DMS 273 treated with DMSO at 0.1 percent for 48 hours (cell line): ENCODE results near the gene AMHR2.

Experiments used
- DNase-seq: peaks from one replicate; lab custom pipeline; 2025; lab: John Stamatoyannopoulos, UW

AMHR2 gene

GRCh38 chr12:53453953-53454640 is 30.4 kb downstream of the AMHR2 start:
- DNase-seq, result no peak

- no peak for DNase-seq
These were observed 31.1 kb downstream of the AMHR2 start for GRCh38 chr12:53454707-53455106.

DNA sequence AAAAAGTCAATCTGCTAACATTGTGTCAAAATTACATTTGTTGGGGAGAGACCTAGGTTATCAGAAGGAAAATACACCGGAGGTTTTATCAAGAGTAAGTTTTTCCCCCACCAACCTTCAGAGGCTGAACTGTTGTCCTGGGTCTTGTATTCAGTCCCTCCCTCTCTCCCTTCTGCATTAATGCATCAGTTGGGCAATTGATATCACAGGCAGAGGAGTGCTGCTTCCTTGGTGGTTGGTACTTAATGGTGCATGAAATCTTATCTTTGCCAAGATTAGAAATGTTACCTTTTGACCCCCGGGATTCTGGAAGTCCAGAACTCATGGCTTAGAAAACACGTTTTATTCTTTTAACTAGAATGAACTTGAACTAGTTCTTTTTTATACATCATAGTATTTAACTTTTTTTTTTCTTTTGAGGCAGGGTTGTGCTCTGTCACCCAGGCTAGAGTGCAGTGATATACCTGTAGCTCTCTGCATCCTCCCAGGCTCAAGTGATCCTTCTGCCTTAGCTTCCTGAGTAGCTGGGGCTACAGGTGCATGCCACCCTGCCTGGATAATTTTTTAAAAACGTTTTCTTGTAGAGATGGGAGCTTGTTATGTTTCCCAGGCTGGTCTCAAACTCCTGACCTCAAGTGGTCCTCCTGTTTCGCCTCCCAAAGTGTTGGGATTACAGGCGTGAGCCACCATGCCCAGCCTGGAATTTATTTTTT is 33.2 kb downstream of the AMHR2 start:
- DNase-seq, result no peak

DNA sequence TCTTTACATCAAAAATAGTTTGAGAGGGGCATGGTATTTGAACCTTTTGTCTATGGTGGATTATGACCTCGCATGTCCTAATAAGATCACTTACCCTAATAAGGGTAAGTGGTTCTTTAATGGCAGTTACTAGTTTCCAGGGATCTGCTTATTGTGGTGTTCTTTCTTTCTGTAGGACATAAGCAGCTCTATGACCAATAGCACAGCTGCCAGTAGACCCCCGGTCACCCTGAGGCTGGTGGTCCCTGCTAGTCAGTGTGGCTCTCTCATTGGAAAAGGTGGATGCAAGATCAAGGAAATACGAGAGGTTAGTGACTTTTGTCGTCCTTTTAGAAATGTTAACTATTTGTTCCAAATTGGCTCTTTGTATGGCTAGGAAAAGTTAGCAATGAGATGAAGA is 35.4 kb downstream of the AMHR2 start:
- DNase-seq, result no peak

- no peak for DNase-seq
These were observed 37.4 kb downstream of the AMHR2 start for GRCh38 chr12:53461059-53461458.

- DNase-seq, result no peak
These were observed 37.9 kb downstream of the AMHR2 start for GRCh38 chr12:53461591-53461990.

DNA sequence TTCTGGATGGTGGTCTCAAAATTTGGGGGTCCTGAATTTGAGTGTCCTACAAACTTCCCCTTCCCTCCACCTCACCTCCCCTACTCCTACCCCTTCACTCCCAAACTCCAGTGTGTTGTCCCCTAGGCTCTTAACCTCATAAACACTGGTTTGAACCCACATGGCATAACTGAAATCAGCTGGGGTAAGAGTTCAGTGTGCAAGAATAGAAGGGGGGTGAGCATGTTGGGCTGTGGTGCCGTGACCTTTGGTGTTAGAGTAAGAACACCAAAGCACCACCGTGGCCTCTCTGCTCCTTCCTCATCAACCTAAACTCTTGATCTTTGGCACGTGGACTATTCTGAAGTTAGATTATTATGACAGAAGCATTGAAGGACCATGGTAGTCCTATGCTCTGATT is 39.3 kb downstream of the AMHR2 start:
- no peak for DNase-seq

GRCh38 chr12:53463802-53464560 is 40.3 kb downstream of the AMHR2 start:
- no peak for DNase-seq

- no peak for DNase-seq
These were observed 41.2 kb downstream of the AMHR2 start for GRCh38 chr12:53464685-53465418.

- no peak for DNase-seq
These were observed 42.0 kb downstream of the AMHR2 start for GRCh38 chr12:53465679-53466078.

DNA sequence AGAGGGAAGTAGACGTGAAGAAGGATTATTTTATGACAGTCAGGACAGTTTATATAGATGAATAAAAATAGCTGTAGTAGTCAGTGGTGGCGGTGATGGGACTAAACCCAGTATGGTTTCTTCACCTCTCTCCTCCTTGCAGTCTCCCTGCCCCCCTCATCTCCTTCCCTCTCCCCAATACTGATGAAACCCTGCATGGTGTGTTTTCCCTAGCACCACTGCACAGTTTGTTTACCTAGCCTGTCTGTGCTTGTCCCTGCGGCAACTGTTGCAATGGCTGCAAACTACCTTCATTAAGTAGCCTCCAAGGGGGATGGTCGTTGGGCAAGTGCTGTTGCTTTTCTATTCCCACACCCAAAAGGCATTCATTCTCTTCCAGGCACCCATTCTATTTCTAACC is 43.0 kb downstream of the AMHR2 start:
- DNase-seq, result no peak

DNA sequence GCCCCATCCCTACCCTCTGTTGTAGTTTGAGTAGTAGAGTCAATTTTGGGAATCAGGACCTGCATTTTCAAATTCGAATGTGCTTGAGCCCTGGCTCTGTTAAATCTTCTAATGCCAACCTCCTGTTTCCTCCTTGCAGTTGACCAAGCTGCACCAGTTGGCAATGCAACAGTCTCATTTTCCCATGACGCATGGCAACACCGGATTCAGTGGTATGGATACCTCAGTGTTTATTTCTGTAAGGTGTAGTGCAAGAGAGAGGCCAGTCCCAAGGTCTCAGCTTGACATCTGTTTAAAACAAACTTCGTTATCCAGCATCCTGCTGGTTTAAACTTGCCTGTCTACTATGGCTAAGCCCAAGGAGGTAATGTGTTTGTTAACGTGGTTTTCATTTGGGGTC is 43.4 kb downstream of the AMHR2 start:
- DNase-seq, result no peak

DNA sequence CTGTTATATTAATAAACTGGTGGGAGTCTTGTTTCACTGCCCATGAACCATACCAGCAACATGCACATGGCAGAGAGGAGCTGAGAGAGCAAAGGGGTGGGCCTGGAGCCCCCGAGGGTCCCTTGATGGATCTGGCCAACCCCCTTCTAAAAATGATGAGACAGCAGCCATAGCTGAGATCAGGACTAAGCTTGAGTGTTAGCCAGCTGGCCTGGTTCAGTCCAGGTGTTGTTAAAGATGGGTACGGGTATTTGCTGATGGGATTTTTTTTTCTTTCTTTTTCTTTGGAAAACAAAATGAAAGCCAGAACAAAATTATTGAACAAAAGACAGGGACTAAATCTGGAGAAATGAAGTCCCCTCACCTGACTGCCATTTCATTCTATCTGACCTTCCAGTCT is 44.2 kb downstream of the AMHR2 start:
- no peak for DNase-seq

DNA sequence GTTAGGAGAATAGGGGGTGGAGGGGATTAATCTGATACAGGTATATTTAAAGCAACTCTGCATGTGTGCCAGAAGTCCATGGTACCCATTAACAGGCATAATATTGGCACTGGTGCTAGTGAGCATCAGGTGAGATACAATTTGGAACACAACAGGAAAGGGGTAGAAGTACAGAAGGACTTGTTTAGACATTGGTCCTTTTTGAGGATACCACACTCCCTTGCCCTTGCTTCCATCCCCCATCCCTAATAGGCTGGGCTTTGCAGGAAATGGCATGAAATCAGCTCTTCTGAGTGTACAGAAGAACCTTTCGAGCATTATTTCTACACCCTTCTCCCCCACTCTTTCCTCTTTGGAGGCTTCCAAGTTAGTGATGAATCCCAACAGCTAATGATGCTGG is 44.6 kb downstream of the AMHR2 start:
- no peak for DNase-seq

DNA sequence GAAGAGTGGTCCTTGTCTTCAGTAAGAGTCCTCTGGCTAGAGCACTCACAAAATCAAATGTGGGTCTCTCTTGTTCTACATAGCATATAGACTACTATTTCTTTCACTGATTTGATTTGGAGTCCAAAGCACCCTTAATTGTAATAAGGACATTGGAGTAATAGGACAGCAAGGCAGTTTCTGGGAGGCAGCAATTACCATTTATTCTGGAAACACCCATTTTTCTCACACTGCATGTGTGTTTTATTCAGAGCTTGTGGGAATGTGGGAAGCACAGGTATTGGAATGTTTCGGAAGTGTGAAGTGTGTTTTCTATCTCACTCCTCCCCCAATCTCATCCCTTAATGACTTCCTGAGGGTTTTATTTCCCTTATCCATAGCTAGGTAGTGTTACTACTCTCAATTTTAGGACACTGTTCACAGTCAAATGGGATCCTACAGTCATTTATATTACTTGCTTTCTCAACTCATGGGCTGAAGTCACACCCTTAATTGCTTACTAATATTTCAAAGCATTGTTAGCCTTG is 48.5 kb downstream of the AMHR2 start:
- no peak for DNase-seq

DNA sequence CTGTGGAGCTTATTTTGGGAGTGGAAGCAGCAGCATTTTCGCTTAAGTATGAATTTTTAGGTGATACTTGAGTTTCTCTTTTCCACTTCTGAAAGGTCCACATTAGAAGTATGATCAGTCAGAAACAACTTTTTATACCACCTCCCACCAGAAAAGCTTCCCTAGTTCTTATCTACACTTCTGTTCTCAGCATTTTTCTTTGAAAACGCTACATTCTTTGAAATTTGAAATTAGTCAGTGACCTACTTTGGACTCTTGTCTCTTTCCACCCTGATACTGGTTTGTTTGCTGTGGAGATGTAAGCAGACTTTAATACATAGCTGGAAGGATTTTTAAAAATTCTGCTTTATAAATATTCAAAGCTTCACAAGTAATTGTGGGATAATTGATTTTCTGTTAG is 50.4 kb downstream of the AMHR2 start:
- no peak for DNase-seq

GRCh38 chr12:53474819-53475218 is 51.2 kb downstream of the AMHR2 start:
- no peak for DNase-seq

DNA sequence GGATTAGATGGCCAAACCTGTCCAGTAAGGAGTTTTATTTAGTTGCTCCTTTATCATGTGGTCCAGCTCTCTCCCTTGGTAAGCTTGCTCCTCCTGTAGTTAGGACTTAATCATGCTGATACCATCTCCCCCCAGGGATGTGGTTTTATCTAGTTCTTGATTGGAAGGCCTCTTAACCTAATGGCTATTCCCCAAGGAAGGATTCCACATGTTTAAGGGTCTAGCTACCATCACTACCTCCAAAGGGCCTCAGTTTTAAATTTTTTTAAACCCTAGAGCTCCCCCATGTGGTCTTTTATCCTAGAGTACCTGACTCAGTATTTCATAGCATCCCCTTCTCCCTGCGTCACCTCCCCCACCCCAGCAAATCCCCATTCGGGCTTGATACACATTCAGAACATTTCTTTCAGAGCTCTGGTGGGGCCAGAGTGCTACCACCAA is 53.1 kb downstream of the AMHR2 start:
- no peak for DNase-seq

GRCh38 chr12:53478865-53479264 is 55.2 kb downstream of the AMHR2 start:
- no peak for DNase-seq

- DNase-seq, result no peak
These were observed 55.7 kb downstream of the AMHR2 start for GRCh38 chr12:53479331-53479730.

DNA sequence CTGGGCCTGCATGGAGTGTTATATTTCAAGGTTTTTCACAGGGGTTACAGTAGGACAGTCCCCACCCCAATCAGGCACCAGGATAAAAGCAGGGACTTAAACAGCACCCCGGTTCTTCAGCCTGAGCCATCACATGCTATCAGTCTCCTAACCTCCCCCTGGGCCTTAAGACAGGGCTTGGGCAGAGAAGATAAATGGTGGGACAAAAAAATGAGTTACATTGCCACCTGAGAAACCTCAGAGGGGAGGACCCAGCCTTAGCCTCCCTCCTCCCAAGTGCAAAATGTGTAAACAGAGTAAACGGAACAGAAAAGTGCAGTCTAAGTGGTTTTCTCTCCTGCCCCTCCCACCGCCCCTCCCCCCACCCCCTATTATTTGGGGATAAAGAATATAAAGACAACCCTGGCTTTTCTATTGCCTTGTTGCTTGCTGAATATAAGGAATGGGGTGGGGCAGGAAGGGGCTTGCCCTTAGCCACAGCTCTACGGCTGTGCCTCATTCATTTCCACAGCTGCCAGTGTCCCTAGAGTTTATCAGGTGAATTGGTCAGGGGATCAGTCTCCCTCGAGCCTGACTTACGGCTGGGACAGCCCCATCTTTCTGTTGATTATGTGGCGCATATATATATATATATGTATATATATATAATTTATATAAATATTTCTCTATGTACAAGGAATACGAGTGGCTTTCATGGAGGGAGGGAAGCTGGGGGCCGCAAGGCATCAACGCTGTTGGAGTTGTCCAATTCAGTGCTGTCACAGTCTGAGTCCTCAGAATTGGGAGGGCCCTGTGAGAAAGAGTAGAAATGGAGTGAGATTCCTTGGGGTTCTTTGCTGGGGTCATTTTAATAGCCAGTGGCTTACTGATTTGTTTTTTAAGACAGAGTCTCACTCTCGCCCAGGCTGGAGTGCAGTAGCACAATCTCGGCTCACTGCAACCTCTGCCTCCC is 57.1 kb downstream of the AMHR2 start:
- no peak for DNase-seq
